Stimulated activated CD4-positive, alpha-beta T cell treated with anti-CD3 and anti-CD28 coated beads, Interleukin-12 subunit alpha, Interleukin-12 subunit beta, amount 100 ng/mL, for 48 hours (primary cell): ENCODE measurements around the gene LDHAL6A.
A peak's percentile ranks its signal among the peaks of the same experiment; 100 is the strongest.

Experiments used
- DNase-seq, 3 donors: peaks; one replicate each; pipeline ENCODE4 v3.0.0-alpha.2; 2020; ENCODE audit warnings: low read depth in 2 of 3, low spot score in 1 of 3

The LDHAL6A gene

GRCh38 chr11:18490319-18490718 lies 34.7 kb downstream of the LDHAL6A start:
- no peak for DNase-seq

GRCh38 chr11:18490736-18491485 lies 35.3 kb downstream of the LDHAL6A start:
- DNase-seq, result no peak

GRCh38 chr11:18491924-18492323 lies 36.3 kb downstream of the LDHAL6A start:
- DNase-seq, result no peak

- no peak for DNase-seq
Observed at GRCh38 chr11:18492888-18493287, 37.2 kb downstream of the LDHAL6A start.

- DNase-seq, result no peak
Observed at GRCh38 chr11:18493310-18493709, 37.7 kb downstream of the LDHAL6A start.

- no peak for DNase-seq
Observed at GRCh38 chr11:18495271-18495670, 39.6 kb downstream of the LDHAL6A start.

GRCh38 chr11:18495703-18496102 lies 40.0 kb downstream of the LDHAL6A start:
- no peak for DNase-seq

GRCh38 chr11:18498039-18498438 lies 42.4 kb downstream of the LDHAL6A start:
- DNase-seq, result no peak

- DNase-seq, result no peak
Observed at GRCh38 chr11:18501629-18502028, 46.0 kb downstream of the LDHAL6A start.

- no peak for DNase-seq
Observed at GRCh38 chr11:18502352-18502751, 46.7 kb downstream of the LDHAL6A start.

- no peak for DNase-seq
Observed at GRCh38 chr11:18521122-18521521, 65.5 kb downstream of the LDHAL6A start.

GRCh38 chr11:18522388-18522787 lies 66.7 kb downstream of the LDHAL6A start:
- DNase-seq, result no peak

- DNase-seq, result no peak
Observed at GRCh38 chr11:18523084-18523483, 67.4 kb downstream of the LDHAL6A start.

GRCh38 chr11:18524248-18524647 lies 68.6 kb downstream of the LDHAL6A start:
- no peak for DNase-seq

- DNase-seq, result no peak
Observed at GRCh38 chr11:18526130-18526520, 70.5 kb downstream of the LDHAL6A start.

- DNase-seq, result peak; percentile 82 to 93 (median 90)
Observed at GRCh38 chr11:18526521-18527296, 71.1 kb downstream of the LDHAL6A start, which contains the start of gene TSG101. TSS of gene TSG101 (minus strand) at chr11:18526942. CDS start at chr11:18526816, 126 bp downstream.

GRCh38 chr11:18527512-18527911 lies 71.9 kb downstream of the LDHAL6A start:
- no peak for DNase-seq
